Measurements from ENCODE around the gene SULF2.

The SULF2 gene

GRCh38 chr20:47784599-47785310 lies 526 bp downstream of the SULF2 start:
- DNase-seq (ENCODE audit: low read depth in 2 of 2), result no peak

- no peak for DNase-seq (ENCODE audit: low read depth in 2 of 2)
These were observed 1.3 kb downstream of the SULF2 start for GRCh38 chr20:47783828-47784598.

DNA sequence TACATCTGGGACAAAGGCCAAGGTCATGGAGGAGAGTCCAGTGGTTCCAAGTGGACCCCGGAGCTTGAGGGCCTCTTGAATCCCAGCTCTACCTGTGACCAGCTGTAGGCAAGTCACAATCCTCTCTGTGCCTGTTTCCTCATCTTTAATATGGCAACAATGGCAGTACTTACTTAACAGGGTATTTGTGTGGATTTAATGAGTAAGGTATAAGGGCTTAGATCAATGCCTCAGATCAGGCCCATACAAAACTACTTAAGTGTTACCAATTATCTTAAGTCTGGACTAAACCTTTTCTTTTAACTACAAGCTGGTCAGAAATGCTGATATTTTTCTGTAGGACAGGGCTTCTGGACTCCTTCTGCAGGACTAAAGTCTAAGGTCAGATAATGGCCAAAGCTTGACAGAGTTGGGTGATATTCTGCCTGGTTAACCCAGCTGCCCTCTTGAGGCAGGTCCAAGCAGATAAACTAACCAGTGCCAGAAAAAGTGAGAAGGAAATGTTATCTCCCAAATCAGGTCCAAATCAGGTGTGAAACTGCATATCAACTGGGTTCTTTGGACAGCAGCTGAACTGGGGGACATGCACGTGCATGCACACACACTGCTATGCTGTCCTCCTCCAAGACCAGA lies 2.2 kb downstream of the SULF2 start:
- DNase-seq (ENCODE audit: low read depth in 2 of 2), result no peak

- no peak for DNase-seq (ENCODE audit: low read depth in 2 of 2)
These were observed 3.2 kb downstream of the SULF2 start for GRCh38 chr20:47782076-47782475.

DNA sequence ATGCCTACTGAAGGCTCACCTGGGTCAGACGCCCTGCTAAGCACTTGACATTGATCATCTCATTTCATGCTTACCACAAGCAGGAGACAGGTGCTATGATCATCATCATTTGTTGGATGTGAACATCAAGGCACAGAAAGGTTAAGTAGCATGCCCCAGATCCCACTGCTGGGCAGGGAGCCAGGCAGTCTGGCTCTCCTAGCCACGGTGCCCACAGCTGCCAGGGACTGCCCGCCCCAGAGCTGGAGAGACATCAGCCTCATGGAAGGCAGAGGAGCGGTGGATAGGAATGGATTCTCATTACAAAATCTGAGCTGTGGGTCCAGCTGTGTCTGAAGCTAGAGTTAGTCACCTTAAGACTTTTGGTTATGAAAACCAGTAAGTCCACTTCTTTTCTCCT lies 3.6 kb downstream of the SULF2 start:
- DNase-seq (ENCODE audit: low read depth in 2 of 2), result no peak

GRCh38 chr20:47780720-47781389 lies 4.4 kb downstream of the SULF2 start:
- no peak for DNase-seq (ENCODE audit: low read depth in 2 of 2)

DNA sequence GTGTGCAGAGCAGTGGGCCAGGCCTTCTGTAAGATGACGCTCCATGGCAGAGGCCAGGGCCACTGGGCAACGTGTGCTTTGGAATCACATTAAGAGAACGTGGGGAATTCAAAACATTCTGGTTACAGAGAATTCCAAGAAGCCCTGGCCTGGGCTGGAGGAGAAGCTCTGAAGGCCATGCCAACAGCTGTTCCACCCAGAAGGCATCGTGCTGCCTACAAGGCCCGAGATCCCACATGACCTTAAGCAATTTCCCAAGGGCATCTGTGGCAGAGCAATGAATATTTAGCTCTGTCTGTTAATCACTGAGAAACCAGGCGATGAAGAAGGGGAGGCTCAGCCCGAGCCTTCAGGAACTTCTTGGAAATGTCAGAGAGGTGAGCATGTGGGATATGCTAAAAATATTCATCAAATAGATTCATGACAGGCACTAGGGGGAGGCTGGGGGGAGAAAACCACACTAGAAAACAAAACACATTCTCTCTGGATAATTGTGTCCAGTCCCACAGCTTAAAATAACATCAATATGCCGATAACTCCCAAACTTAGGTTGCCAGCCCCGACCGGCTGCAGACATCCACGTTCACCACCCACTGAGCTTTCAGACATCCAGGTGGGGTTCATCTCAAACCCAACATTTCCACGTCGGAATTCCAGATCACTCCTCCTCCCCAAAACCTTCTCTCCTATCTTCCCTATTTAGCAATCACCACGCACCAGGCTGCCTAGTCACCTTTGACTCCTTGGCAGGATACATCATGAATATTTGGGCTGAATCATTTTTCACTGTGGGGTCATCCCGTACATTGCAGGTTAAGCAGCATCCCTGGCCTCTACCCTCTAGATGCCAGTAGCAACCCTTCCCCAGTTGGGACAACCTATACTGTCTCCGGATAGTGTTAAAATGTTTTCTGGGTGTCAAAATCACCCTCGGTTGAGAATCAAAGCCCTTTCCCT lies 6.6 kb downstream of the SULF2 start:
- DNase-seq (ENCODE audit: low read depth in 2 of 2), result no peak

- DNase-seq (ENCODE audit: low read depth in 2 of 2), result no peak
These were observed 8.1 kb downstream of the SULF2 start for GRCh38 chr20:47777220-47777619.

DNA sequence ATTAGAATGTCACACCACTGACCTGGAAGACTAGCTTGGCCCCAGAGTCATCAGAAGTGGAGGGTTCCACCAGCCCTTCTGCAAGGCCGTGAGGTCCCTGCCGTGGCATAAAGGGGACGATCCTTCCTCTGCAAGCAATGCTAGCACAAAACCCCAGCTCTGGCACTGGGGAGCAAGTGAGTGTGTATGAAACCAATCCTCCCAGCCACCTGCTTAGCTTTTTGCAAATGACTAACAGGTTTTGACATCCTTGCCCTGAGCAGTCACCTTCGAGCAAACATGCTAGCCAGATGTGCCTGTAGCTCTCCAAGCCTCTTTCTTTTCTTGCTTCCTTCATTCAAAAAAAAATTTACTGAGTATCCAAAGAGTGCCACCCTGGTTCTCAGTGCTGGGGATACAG lies 8.6 kb downstream of the SULF2 start:
- no peak for DNase-seq (ENCODE audit: low read depth in 2 of 2)

GRCh38 chr20:47775841-47776240 lies 9.4 kb downstream of the SULF2 start:
- no peak for DNase-seq (ENCODE audit: low read depth in 2 of 2)

DNA sequence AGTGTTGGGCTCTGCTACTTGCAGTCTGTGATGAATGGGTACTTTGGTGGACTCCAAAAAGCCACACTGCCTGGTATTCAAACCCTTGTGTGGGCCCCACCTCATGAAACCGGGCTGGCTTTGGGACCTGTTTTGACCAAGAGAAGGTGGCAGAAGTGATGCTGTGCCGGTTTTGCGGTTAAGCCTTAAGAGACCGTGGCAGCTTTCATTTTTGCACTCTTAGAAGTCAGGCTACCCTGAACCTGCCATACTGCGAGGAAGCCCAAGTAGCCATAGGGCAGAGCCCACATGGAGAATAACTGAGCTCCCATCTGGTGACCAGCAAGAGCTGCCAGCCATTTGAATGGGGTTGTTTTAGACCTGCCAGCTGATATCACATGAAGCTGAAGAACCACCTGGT lies 10.2 kb downstream of the SULF2 start:
- no peak for DNase-seq (ENCODE audit: low read depth in 2 of 2)

- DNase-seq (ENCODE audit: low read depth in 2 of 2), result no peak
These were observed 11.0 kb downstream of the SULF2 start for GRCh38 chr20:47774131-47774777.

GRCh38 chr20:47773371-47773786 lies 11.9 kb downstream of the SULF2 start:
- no peak for DNase-seq (ENCODE audit: low read depth in 2 of 2)

GRCh38 chr20:47770935-47771334 lies 14.3 kb downstream of the SULF2 start:
- DNase-seq (ENCODE audit: low read depth in 2 of 2), result no peak

GRCh38 chr20:47768016-47768824 lies 17.1 kb downstream of the SULF2 start:
- DNase-seq (ENCODE audit: low read depth in 2 of 2), result no peak

DNA sequence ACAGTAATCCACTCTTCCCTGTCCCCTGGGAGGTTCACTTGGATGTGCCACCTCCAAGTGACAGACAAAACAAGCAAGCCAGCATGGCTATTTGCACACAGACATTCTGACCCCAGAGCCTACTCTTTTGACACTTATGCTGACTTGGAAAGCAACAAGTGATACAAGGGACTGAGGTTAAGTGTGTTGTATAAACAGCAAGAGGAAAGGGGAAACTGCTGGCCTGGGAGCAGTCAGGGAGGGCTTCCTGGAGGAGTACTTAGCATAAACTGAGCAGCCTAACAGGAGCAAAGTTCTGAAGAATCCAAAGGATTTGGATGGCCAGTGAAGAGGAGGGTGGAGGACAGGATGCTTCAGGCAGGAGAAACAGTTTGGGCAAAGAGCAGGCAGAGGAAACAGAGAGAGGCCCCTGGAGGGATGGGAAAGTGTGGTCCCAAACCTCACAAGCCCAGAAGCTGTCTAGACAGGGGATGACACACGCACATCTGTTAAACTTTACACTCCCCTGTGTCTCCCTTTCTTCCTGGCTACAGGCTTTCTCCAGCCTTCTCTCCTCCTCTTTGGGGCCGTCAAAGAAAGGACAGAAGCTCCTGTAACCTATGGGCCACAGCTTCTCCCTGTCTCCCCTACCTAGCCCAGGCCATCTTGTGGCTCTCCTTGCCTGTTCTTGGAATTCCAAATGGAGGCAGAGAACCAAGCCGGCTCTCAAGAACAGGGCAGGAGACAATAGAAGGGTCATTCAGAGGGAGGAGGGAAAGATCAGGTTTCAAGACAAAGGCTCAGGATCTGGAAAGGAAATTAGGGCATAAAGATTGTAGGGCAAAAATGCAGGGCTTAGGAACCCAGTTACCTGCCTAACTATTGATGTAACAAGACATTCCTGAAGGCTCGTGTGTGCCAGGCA lies 19.3 kb downstream of the SULF2 start:
- no peak for DNase-seq (ENCODE audit: low read depth in 2 of 2)

GRCh38 chr20:47765271-47765670 lies 20.0 kb downstream of the SULF2 start:
- DNase-seq (ENCODE audit: low read depth in 2 of 2), result no peak

DNA sequence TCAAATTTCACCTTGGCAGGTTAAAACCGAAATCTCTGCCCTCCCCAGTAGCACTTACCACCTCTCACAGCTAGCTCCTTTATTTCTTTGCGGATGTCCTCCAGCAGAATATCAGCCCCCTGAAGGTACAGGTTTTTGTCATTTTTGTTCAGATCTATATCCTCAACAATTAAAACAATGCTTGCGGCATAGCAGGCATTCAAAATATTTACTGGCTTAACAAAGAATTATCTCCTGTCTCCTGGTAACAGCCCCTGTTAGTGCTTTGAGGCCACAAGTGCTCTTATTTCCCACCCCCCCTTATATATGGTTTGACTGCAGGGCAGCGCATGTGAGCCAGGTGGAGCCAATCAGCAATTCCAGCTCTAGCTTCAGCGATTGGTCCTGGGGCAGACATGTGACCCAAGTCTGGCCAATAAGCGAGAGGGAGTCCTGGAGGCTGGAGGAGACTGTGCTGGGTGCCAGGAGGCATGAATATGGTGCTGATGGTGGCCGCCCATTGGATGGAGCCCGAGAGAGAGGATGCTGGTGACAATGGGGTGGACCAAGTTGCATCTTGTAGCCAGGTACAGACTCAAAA lies 21.0 kb downstream of the SULF2 start:
- no peak for DNase-seq (ENCODE audit: low read depth in 2 of 2)
